Erythroblast (primary cell): ENCODE data around the gene ZBTB37.

Experiments
- GATA1 ChIP-seq: IDR thresholded peaks from 2 replicates; pipeline ENCODE4 v1.6.1; 2011; ENCODE audit warnings: low read depth, mild to moderate bottlenecking, control low read depth, low read length, moderate library complexity
- POLR2A ChIP-seq: IDR thresholded peaks from 2 replicates; pipeline ENCODE4 v1.6.1; 2011; ENCODE audit warnings: mild to moderate bottlenecking, low read length

DNA sequence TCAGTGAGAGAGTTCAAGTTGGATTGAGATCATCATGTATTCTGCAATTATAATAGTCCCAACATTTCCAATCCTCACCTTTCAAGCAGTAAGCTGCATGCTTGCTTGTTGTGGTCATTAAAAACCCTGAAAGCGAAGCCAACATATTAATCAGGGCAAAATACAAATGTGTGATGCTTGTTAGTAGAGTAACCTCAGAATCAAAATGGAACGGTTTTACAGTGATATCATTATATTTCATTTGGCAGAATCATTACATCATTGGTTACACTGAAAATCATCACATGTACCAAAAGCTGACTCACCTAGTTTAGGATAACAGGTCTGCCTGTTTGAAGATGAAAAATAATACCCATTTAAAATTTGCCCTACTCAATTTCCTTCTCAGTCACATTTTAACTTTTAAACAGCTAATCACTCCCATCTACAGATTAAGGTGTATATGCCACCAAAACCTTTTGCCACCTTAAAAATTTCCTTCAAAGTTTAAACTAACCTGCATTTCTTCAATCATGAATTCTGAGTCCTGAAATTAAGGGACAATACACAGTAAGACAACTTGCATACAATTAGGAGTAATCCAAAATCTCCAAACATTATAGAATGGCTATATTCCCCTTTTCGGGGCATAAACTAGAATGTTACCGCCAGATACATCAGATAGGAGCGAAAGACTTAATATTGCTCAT lies 3.9 kb upstream of the ZBTB37 start:
- TF ChIP-seq POLR2A (no peak), GATA1 (no peak)
